IMR-90 (cell line): ENCODE data around the gene HIGD2B. TPM values are rescaled to one million over a fixed set of nuclear protein-coding genes. Genes with fewer than 3 reads are reported as not detected.
"Not testable (repeated sequence)": the region's sequence is repeated elsewhere in the genome, so short reads cannot be mapped to it uniquely, and the experiment has no call there.

Experiments used
- ATAC-seq: fragments of 200-7000 bp; cut with Tn5 transposase; 2 replicates; pipeline ENCODE4 v1.9.1; 2020; ENCODE audit warnings: low read depth, mild to moderate bottlenecking, moderate library complexity
- BruUV-seq: library from RNA; stranded (reverse); fragments of 400-500 nt; replicated peaks from 2 replicates; lab custom pipeline; 2021; lab: Mats Ljungman, UMichigan
- CTCF ChIA-PET: fragments of 300-600 bp; formaldehyde crosslinking; extraction: SDS; loops from one replicate; lab custom pipeline; 2021; ENCODE audit warnings: antibody characterized with exemption; lab: Yijun Ruan, JAX
- POLR2A ChIA-PET: fragments of 300-600 bp; sonication (Branson Sonifier 250); formaldehyde crosslinking; loops from one replicate; lab custom pipeline; 2022; ENCODE audit warnings: antibody characterized with exemption; ENCODE audit not compliant: unreplicated experiment; lab: Charles Lee
- DNase-seq: peaks from one replicate; pipeline ENCODE4 v3.0.0; 2013
- H2AFZ ChIP-seq: replicated peaks from 2 replicates; pipeline ENCODE3; 2013; ENCODE audit warnings: low read length, mild to moderate bottlenecking; ENCODE audit not compliant: poor library complexity
- H2AK5ac ChIP-seq: 2 replicates; pipeline ENCODE4 v1.6.1; 2013; ENCODE audit warnings: low read depth, low read length, inconsistent platforms
- H2AK9ac ChIP-seq: replicated peaks from 2 replicates; pipeline ENCODE3; 2013; ENCODE audit warnings: mild to moderate bottlenecking, low read depth, low read length, moderate library complexity; ENCODE audit not compliant: poor library complexity
- H2BK120ac ChIP-seq: 2 replicates; pipeline ENCODE4 v1.6.1; 2013; ENCODE audit warnings: low read depth, low read length, inconsistent platforms
- H2BK15ac ChIP-seq: 3 replicates; pipeline ENCODE4 v1.6.1; 2013; ENCODE audit warnings: low read depth, low read length, inconsistent platforms
- H2BK20ac ChIP-seq: 2 replicates; pipeline ENCODE4 v1.6.1; 2013; ENCODE audit warnings: low read depth, mild to moderate bottlenecking, inconsistent platforms, low read length, moderate library complexity
- H2BK5ac ChIP-seq: 2 replicates; pipeline ENCODE4 v1.6.1; 2013; ENCODE audit warnings: mild to moderate bottlenecking, low read depth, low read length, inconsistent platforms; ENCODE audit not compliant: poor library complexity, severe bottlenecking
- H3K14ac ChIP-seq: replicated peaks from 2 replicates; pipeline ENCODE4 v1.6.1; 2013; ENCODE audit warnings: low read depth, low read length, inconsistent platforms
- H3K18ac ChIP-seq: 2 replicates; pipeline ENCODE4 v1.6.1; 2013; ENCODE audit warnings: low read depth, low read length, control low read depth
- H3K23ac ChIP-seq: 2 replicates; pipeline ENCODE4 v1.6.1; 2013; ENCODE audit warnings: low read depth, low read length, inconsistent platforms
- H3K27ac ChIP-seq: 2 replicates; pipeline ENCODE4 v1.5.1; 2013; ENCODE audit warnings: mild to moderate bottlenecking, control low read depth, low read length; ENCODE audit not compliant: insufficient read depth
- H3K27me3 ChIP-seq: 2 replicates; pipeline ENCODE4 v1.6.1; 2013; ENCODE audit warnings: low read length; ENCODE audit not compliant: control insufficient read depth, insufficient read depth
- H3K36me3 ChIP-seq: 2 replicates; pipeline ENCODE4 v1.6.1; 2013; ENCODE audit warnings: low read length, mixed read lengths; ENCODE audit not compliant: control insufficient read depth, insufficient read depth
- H3K4ac ChIP-seq: 2 replicates; pipeline ENCODE4 v1.6.1; 2013; ENCODE audit warnings: low read depth, low read length, inconsistent platforms
- H3K4me1 ChIP-seq: 2 replicates; pipeline ENCODE4 v1.6.1; 2013; ENCODE audit warnings: low read length, mixed read lengths; ENCODE audit not compliant: control insufficient read depth, insufficient read depth
- H3K4me2 ChIP-seq: 2 replicates; pipeline ENCODE4 v1.6.1; 2013; ENCODE audit warnings: low read depth, mild to moderate bottlenecking, control low read depth, low read length, moderate library complexity
- H3K4me3 ChIP-seq: 2 replicates; pipeline ENCODE4 v1.5.1; 2013; ENCODE audit warnings: low read depth, mild to moderate bottlenecking, control low read depth, low read length, moderate library complexity; ENCODE audit not compliant: insufficient read depth
- H3K56ac ChIP-seq: 2 replicates; pipeline ENCODE4 v1.6.1; 2013; ENCODE audit warnings: low read length, inconsistent platforms; ENCODE audit not compliant: insufficient read depth; ENCODE audit errors: extremely low read depth
- H3K79me1 ChIP-seq, 2 experiments: 2 replicates each; pipeline ENCODE4 v1.6.1; 2013; ENCODE audit warnings: low read length in 2 of 2, inconsistent platforms in 1 of 2, low read depth in 1 of 2
- H3K9ac ChIP-seq: 2 replicates; pipeline ENCODE4 v1.6.1; 2013; ENCODE audit warnings: low read depth, low read length, control low read depth
- H3K9me1 ChIP-seq: 2 replicates; pipeline ENCODE4 v1.6.1; 2013; ENCODE audit warnings: low read length, inconsistent platforms; ENCODE audit not compliant: insufficient read depth
- H3K9me3 ChIP-seq: 2 replicates; pipeline ENCODE4 v1.6.1; 2013; ENCODE audit warnings: low read length; ENCODE audit not compliant: control insufficient read depth, insufficient read depth
- H4K20me1 ChIP-seq: 2 replicates; pipeline ENCODE4 v1.6.1; 2013; ENCODE audit warnings: low read length, inconsistent platforms; ENCODE audit not compliant: insufficient read depth
- H4K5ac ChIP-seq: 2 replicates; pipeline ENCODE4 v1.6.1; 2013; ENCODE audit warnings: mild to moderate bottlenecking, low read depth, low read length, control low read depth
- H4K8ac ChIP-seq, 2 experiments: 2 replicates each; pipeline ENCODE4 v1.6.1; 2013; ENCODE audit warnings: low read depth in 2 of 2, low read length in 2 of 2, control low read depth in 1 of 2, inconsistent platforms in 1 of 2
- H4K91ac ChIP-seq: 2 replicates; pipeline ENCODE4 v1.6.1; 2013; ENCODE audit warnings: low read depth, low read length, inconsistent platforms; ENCODE audit not compliant: insufficient read depth
- WGBS, 2 experiments: methylation state at CpG; one replicate each; pipeline versions ENCODE4 v1.1.5 to v1.1.7; 2013; ENCODE audit warnings: missing lambda C conversion rate in 2 of 2; ENCODE audit not compliant: insufficient read length in 1 of 2; ENCODE audit errors: extremely low coverage in 2 of 2; 5-methylcytosine and 5-hydroxymethylcytosine counted together
- dilution Hi-C: fragments of 300-500 bp; cut with HindIII; formaldehyde crosslinking; loops from one replicate; pipeline ENCODE4 v1.14.3; 2018; ENCODE audit warnings: low sequenced_read_pairs; ENCODE audit not compliant: unreplicated experiment
- in situ Hi-C: fragments of 300-500 bp; cut with MboI; formaldehyde crosslinking; loops from 3 replicates; pipeline ENCODE4 v1.14.3; 2019; ENCODE audit warnings: low sequenced_read_pairs, inconsistent platforms, mixed read lengths
- intact Hi-C: fragments of 100-400 bp; cut with micrococcal nuclease; formaldehyde crosslinking; loops from 2 replicates; pipeline ENCODE4 v1.10.0; 2022
- polyA plus RNA-seq, 3 experiments: library from polyadenylated mRNA; depleted of rRNA; stranded (reverse); fragments of >200 nt; gene quantifications; 2 replicates each; pipeline ENCODE4 v1.2.3, GENCODE V29; 2012; ENCODE audit warnings: low replicate concordance in 1 of 3
- total RNA-seq: library from RNA; depleted of rRNA; stranded (reverse); fragments of >200 nt; gene quantifications from 2 replicates; pipeline ENCODE4 v1.2.3, GENCODE V29; 2012

The HIGD2B gene
- total and polyA plus RNA-seq, 2 of the 4 experiments (the other 2 are of a cell fraction), result not detected

DNA sequence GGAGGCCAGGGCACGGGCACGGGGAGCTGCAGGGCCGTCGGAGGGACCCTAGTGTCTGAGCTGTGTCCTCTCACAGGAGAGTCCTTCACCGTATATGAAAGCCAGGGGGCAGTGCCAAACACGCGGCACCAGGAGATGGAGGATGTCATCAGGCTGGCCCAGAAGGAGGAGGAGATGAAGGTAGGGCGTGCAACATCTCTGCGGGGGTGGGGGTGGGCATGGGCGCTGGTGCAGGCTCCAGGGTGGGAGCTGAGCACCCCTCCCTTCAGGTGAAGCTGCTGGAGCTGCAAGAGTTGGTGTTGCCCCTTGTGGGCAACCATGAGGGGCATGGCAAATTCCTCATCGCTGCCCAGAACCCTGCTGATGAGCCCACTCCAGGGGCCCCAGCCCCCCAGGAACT, 20.3 kb downstream of the HIGD2B start:
- H3K27ac ChIP-seq, ATAC-seq, H2AK5ac ChIP-seq, dilution Hi-C loops, DNase-seq, H3K79me1 ChIP-seq, H2AFZ ChIP-seq, H4K20me1 ChIP-seq, H3K23ac ChIP-seq, H2BK120ac ChIP-seq, POLR2A ChIA-PET, H3K9me3 ChIP-seq, H3K4me1 ChIP-seq, H2BK20ac ChIP-seq, intact Hi-C loops, H3K27me3 ChIP-seq, H2BK15ac ChIP-seq, in situ Hi-C loops, H3K4ac ChIP-seq, H4K8ac ChIP-seq, BruUV-seq, H3K14ac ChIP-seq, H3K18ac ChIP-seq, H3K36me3 ChIP-seq, H3K9me1 ChIP-seq, H3K9ac ChIP-seq, CTCF ChIA-PET, H2BK5ac ChIP-seq, H4K5ac ChIP-seq, H3K4me2 ChIP-seq, H2AK9ac ChIP-seq, H3K4me3 ChIP-seq, H4K91ac ChIP-seq, H3K56ac ChIP-seq: not testable (repeated sequence)
- no CpG with 5 or more reads among the region's 11 CpGs for WGBS, 2 experiments

DNA sequence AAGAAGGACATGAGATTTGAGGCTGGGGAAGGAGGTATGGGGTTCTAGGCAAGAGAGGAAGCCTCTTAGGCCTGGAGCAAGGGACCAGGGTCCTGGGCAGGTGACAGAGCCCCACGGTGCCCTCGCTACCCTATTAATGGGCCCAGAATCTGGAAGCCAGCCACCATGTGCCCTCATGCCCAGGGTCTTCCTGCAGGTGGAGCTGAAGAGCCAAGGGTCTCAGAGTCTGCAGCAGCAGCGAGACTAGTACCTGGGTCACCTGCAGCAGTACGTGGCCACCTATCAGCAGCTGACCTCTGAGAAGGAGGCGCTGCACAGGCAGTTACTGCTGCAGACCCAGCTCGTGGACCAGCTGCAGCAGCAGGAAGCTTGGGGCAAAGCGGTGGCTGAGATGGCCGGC, 22.1 kb downstream of the HIGD2B start:
- H3K14ac ChIP-seq, H4K91ac ChIP-seq, H3K4me2 ChIP-seq, H3K36me3 ChIP-seq, H3K23ac ChIP-seq, H3K9me1 ChIP-seq, H3K4me3 ChIP-seq, H4K8ac ChIP-seq, H3K79me1 ChIP-seq, H3K9me3 ChIP-seq, H3K4me1 ChIP-seq, POLR2A ChIA-PET, intact Hi-C loops, H3K56ac ChIP-seq, H2AFZ ChIP-seq, H4K5ac ChIP-seq, H3K9ac ChIP-seq, H2BK120ac ChIP-seq, H3K4ac ChIP-seq, H2AK9ac ChIP-seq, H2BK20ac ChIP-seq, DNase-seq, BruUV-seq, H2AK5ac ChIP-seq, H2BK15ac ChIP-seq, H3K27me3 ChIP-seq, in situ Hi-C loops, CTCF ChIA-PET, H3K18ac ChIP-seq, dilution Hi-C loops, ATAC-seq, H4K20me1 ChIP-seq, H2BK5ac ChIP-seq, H3K27ac ChIP-seq: not testable (repeated sequence)
- no CpG with 5 or more reads among the region's 8 CpGs for WGBS, 2 experiments
